Measurements from ENCODE around the gene TMEM150B. TPM values are rescaled to one million over a fixed set of nuclear protein-coding genes. Genes with fewer than 3 reads are reported as not detected.
A peak's percentile ranks its signal among the peaks of the same experiment; 100 is the strongest.

Gene TMEM150B
- total and polyA plus RNA-seq, 9 of the 15 experiments (the other 6 are each of a cell fraction or from before 2014, with no cell fraction given) = 0.47 to 1.3 (median 0.74) TPM; not detected in 2

GRCh38 chr19:55284405-55285058 is 40.6 kb downstream of the TMEM150B start:
- Histone ChIP-seq H4K20me1 (replicated peaks; ENCODE audit: control insufficient read depth, insufficient read depth, low read length) (no peaks in the 10 kb centered on the region), H3K9me1 (ENCODE audit: control insufficient read depth, insufficient read depth, low read length) (no peaks in the 10 kb centered on the region), H3K27me3 (ENCODE audit: control insufficient read depth in 2 of 2, insufficient read depth in 2 of 2, low read length in 2 of 2) (no peaks in the 10 kb centered on the region), H3K36me3 (ENCODE audit: control insufficient read depth, insufficient read depth, low read length) (no peaks in the 10 kb centered on the region), H3K4me2 (ENCODE audit: insufficient read depth, low read length) (no peak overlapping the region), H3K4me1 (replicated peaks in 1 of 2; ENCODE audit: control insufficient read depth in 2 of 2, insufficient read depth in 2 of 2, low read length in 2 of 2) (peaks cover 14 to 44% of the 10 kb centered on the region in 2 experiments), H3K4me3 (peak overlapping the region; percentile 42), H3K9ac (ENCODE audit: insufficient read depth in 1 of 2, low read depth in 2 of 2, low read length in 2 of 2) (peak overlapping the region in 1 of 2 experiments; percentile 81; a peak in 2 of 4 replicates), H3K9me3 (replicated peaks; ENCODE audit: control insufficient read depth, insufficient read depth, low read depth, low read length) (no peaks in the 10 kb centered on the region), H3K27ac (ENCODE audit: extremely low read depth, low read depth, low read length) (peak overlapping the region; percentile 52; the same call in 1 of the 3 replicates), H3K79me2 (ENCODE audit: control insufficient read depth, insufficient read depth, low read length) (peaks cover 3% of the 10 kb centered on the region; the same call in 1 of the 3 replicates), H2AFZ (ENCODE audit: low read depth, low read length) (no peak overlapping the region)
- intact Hi-C loops (cut with micrococcal nuclease) = no loop called here
- FAIRE-seq (no peak), ATAC-seq (no peak), DNase-seq (ENCODE audit: extremely low read depth in 1 of 4, low spot score in 3 of 4) (no peak)
- ChIA-PET CTCF (ENCODE audit: low intra/inter-chr PET ratio) (no interaction called here), POLR2A (no interaction called here)
- no TSS peak for BruUV-seq (replicated peaks)
- in situ Hi-C loops (cut with MboI) = loop anchor here (10.0 kb wide), 1 partner anchor 340 kb away; the partner anchor contains the start of gene ZNF784
- WGBS (ENCODE audit: insufficient coverage, low coverage, missing lambda C conversion rate) = no CpG with 5 or more reads among the region's 16 CpGs
- TF ChIP-seq MNT (conservative IDR thresholded peaks at IDR 0.05) (no peak), ZNF384 (IDR thresholded peaks at IDR 0.05; ENCODE audit: low read depth, low read length) (no peak), ZFP91 (CRISPR knock-in tag; IDR thresholded peaks at IDR 0.05) (no peak), ZNF655 (CRISPR knock-in tag; IDR thresholded peaks at IDR 0.05) (no peak), PHF8 (IDR thresholded peaks at IDR 0.05; ENCODE audit: borderline replicate concordance, low read length) (no peak), CREB3L1 (IDR thresholded peaks at IDR 0.05; ENCODE audit: borderline replicate concordance, low read depth) (no peak), ZNF445 (CRISPR knock-in tag; IDR thresholded peaks at IDR 0.05; ENCODE audit: low read depth) (no peak), THAP12 (CRISPR knock-in tag; IDR thresholded peaks at IDR 0.05) (no peak), KAT7 (CRISPR knock-in tag; IDR thresholded peaks at IDR 0.05; ENCODE audit: borderline replicate concordance) (no peak), MCM3 (IDR thresholded peaks at IDR 0.05) (no peak)

Measured in K562 (cell line).